K562 (cell line): Measurements from ENCODE around the gene MKNK2. TPM values are rescaled to one million over a fixed set of nuclear protein-coding genes. Genes with fewer than 3 reads are reported as not detected.

Source experiments
- CHAMP1 ChIP-seq: fragments of 450-650 bp; IDR thresholded peaks from 2 replicates; pipeline ENCODE4 v1.6.1; 2016; ENCODE audit warnings: mild to moderate bottlenecking
- EHMT2 ChIP-seq: fragments of 450-650 bp; IDR thresholded peaks from 2 replicates; pipeline ENCODE4 v1.6.1; 2018; ENCODE audit warnings: antibody characterized with exemption
- JUNB ChIP-seq: fragments of 450-650 bp; formaldehyde crosslinking; conservative IDR thresholded peaks from 2 replicates; pipeline ENCODE4 v1.4.0; 2020; ENCODE audit warnings: mild to moderate bottlenecking
- MAFG ChIP-seq: fragments of 450-650 bp; conservative IDR thresholded peaks from 2 replicates; pipeline ENCODE4 v1.6.1; 2016; ENCODE audit warnings: missing genetic modification characterization, missing compliant biosample characterization
- RB1 ChIP-seq: fragments of 450-650 bp; IDR thresholded peaks from 2 replicates; pipeline ENCODE4 v1.6.1; 2017; ENCODE audit warnings: low read depth, mild to moderate bottlenecking
- ZNF217 ChIP-seq: sonication (generic); formaldehyde crosslinking; IDR thresholded peaks from 2 replicates; pipeline ENCODE4 v1.8.0; 2022; ENCODE audit warnings: mild to moderate bottlenecking, missing genetic modification reagents
- ZNF253 ChIP-seq: fragments of 250-450 bp; sonication (Bioruptor Pico); conservative IDR thresholded peaks from 2 replicates; pipeline ENCODE4 v1.6.1; 2021; ENCODE audit warnings: mild to moderate bottlenecking
- ZNF3 ChIP-seq: fragments of 250-450 bp; sonication (Bioruptor Pico); IDR thresholded peaks from 2 replicates; pipeline ENCODE4 v1.5.0; 2021; ENCODE audit warnings: mild to moderate bottlenecking, moderate library complexity
- polyA plus RNA-seq, 8 experiments: library from polyadenylated mRNA; depleted of rRNA in 4 of 8; stranded (reverse) in 5 of 8; unstranded in 3 of 8; fragments of >200 nt; fragmentation: Nextera tagmentation in 2 of 8; fragmentation: Illumina TruSeq in 1 of 8; extraction: Ambion mirVana in 2 of 8; extraction: Trizol in 1 of 8; gene quantifications; 2 replicates each; pipeline versions ENCODE4 v1.2.1 to v1.2.3, GENCODE V29; 2011 to 2014; ENCODE audit warnings: inconsistent platforms in 1 of 8, missing spikeins in 1 of 8
- total RNA-seq, 7 experiments: library from RNA; depleted of rRNA in 6 of 7; stranded (reverse); fragments of >200 nt in 6 of 7; fragmentation: Illumina TruSeq in 2 of 7; extraction: Trizol in 2 of 7; gene quantifications; 2 replicates each; pipeline versions ENCODE4 v1.2.1 to v1.2.3, GENCODE V29; 2011 to 2021; ENCODE audit warnings: low replicate concordance in 1 of 7

The MKNK2 gene
- total and polyA plus RNA-seq, 9 of the 15 experiments (the other 6 are each of a cell fraction or from before 2014, with no cell fraction given): 5.1 to 191 (median 51.9) TPM

GRCh38 chr19:2061495-2062388 is 10.7 kb upstream of the MKNK2 start (continued):
- TF ChIP-seq CHAMP1 (no peak), RB1 (no peak), JUNB (CRISPR knock-in tag) (no peak), ZNF217 (CRISPR knock-in tag) (no peak), MAFG (tag) (no peak), ZNF253 (CRISPR knock-in tag) (no peak), ZNF3 (no peak), EHMT2 (no peak)
